WTC11 (cell line): ENCODE data around the gene EBNA1BP2. TPM values are rescaled to one million over a fixed set of nuclear protein-coding genes. Genes with fewer than 3 reads are reported as not detected.

Source experiments
- ATAC-seq: fragments of 200-7000 bp; cut with Tn5 transposase; 2 replicates; pipeline ENCODE4 v1.10.0; 2021; ENCODE audit warnings: mild to moderate bottlenecking, moderate library complexity
- CTCF ChIA-PET: fragments of 300-600 bp; sonication (Branson Sonifier 250); formaldehyde crosslinking; loops from one replicate; lab custom pipeline; 2021; ENCODE audit warnings: antibody characterized with exemption; lab: Charles Lee
- POLR2A ChIA-PET: fragments of 350-600 bp; sonication (Branson Sonifier 250); formaldehyde crosslinking; loops from one replicate; lab custom pipeline; 2021; ENCODE audit warnings: antibody characterized with exemption; lab: Charles Lee
- DNase-seq: peaks from one replicate; pipeline ENCODE4 v3.0.0; 2021; ENCODE audit warnings: low spot score
- H3K27ac Mint-ChIP-seq: 2 replicates; pipeline ENCODE4 v1.8.0; 2021; ENCODE audit warnings: mixed read lengths
- H3K27me3 Mint-ChIP-seq: 2 replicates; pipeline ENCODE4 v1.8.0; 2021; ENCODE audit warnings: low read depth, mild to moderate bottlenecking, moderate library complexity, mixed read lengths
- H3K36me3 Mint-ChIP-seq: 2 replicates; pipeline ENCODE4 v1.8.0; 2021; ENCODE audit warnings: mixed read lengths
- H3K4me1 Mint-ChIP-seq: 2 replicates; pipeline ENCODE4 v1.8.0; 2022; ENCODE audit warnings: mixed read lengths
- H3K4me3 Mint-ChIP-seq: 2 replicates; pipeline ENCODE4 v1.8.0; 2021; ENCODE audit warnings: mild to moderate bottlenecking, moderate library complexity, mixed read lengths
- H3K9me3 Mint-ChIP-seq: 2 replicates; pipeline ENCODE4 v1.8.0; 2021; ENCODE audit warnings: mixed read lengths
- AFF4 ChIP-seq: sonication (generic); formaldehyde crosslinking; IDR thresholded peaks from 2 replicates; pipeline ENCODE4 v1.8.1; 2023; ENCODE audit warnings: mild to moderate bottlenecking, missing genetic modification reagents, borderline replicate concordance
- AR ChIP-seq: fragments of 250-450 bp; sonication (Bioruptor Pico); IDR thresholded peaks from 2 replicates; pipeline ENCODE4 v1.9.0; 2021; ENCODE audit warnings: mild to moderate bottlenecking
- CDX4 ChIP-seq: fragments of 250-450 bp; sonication (Bioruptor Pico); IDR thresholded peaks from 2 replicates; pipeline ENCODE4 v1.9.0; 2021; ENCODE audit warnings: moderate library complexity, mild to moderate bottlenecking, inconsistent platforms, borderline replicate concordance
- CREB1 ChIP-seq: sonication (generic); formaldehyde crosslinking; IDR thresholded peaks from 2 replicates; pipeline ENCODE4 v1.8.0; 2023; ENCODE audit warnings: mild to moderate bottlenecking, missing genetic modification reagents
- E2F1 ChIP-seq: sonication (generic); formaldehyde crosslinking; IDR thresholded peaks from 2 replicates; pipeline ENCODE4 v1.8.0; 2022; ENCODE audit warnings: mild to moderate bottlenecking, missing genetic modification reagents
- EMX1 ChIP-seq: fragments of 250-450 bp; sonication (Bioruptor Pico); IDR thresholded peaks from 2 replicates; pipeline ENCODE4 v1.8.0; 2021; ENCODE audit warnings: mild to moderate bottlenecking
- ESRRA ChIP-seq: sonication (generic); formaldehyde crosslinking; IDR thresholded peaks from 2 replicates; pipeline ENCODE4 v1.8.1; 2022; ENCODE audit warnings: mild to moderate bottlenecking, missing genetic modification reagents, borderline replicate concordance
- FOXK1 ChIP-seq: sonication (generic); formaldehyde crosslinking; IDR thresholded peaks from 2 replicates; pipeline ENCODE4 v1.8.0; 2022; ENCODE audit warnings: mild to moderate bottlenecking, moderate library complexity, missing genetic modification reagents
- FOXP4 ChIP-seq: sonication (generic); formaldehyde crosslinking; IDR thresholded peaks from 2 replicates; pipeline ENCODE4 v1.8.0; 2022; ENCODE audit warnings: mild to moderate bottlenecking, missing genetic modification reagents
- GTF2I ChIP-seq: fragments of 250-450 bp; sonication (Bioruptor Pico); conservative IDR thresholded peaks from 2 replicates; pipeline ENCODE4 v1.4.0; 2021; ENCODE audit warnings: mild to moderate bottlenecking
- JAZF1 ChIP-seq: fragments of 250-450 bp; sonication (Bioruptor Pico); IDR thresholded peaks from 2 replicates; pipeline ENCODE4 v1.9.0; 2021; ENCODE audit warnings: moderate library complexity, mild to moderate bottlenecking, inconsistent platforms
- MAX ChIP-seq: sonication (generic); formaldehyde crosslinking; IDR thresholded peaks from 2 replicates; pipeline ENCODE4 v1.8.0; 2022; ENCODE audit warnings: mild to moderate bottlenecking, missing genetic modification reagents
- NFATC4 ChIP-seq: fragments of 250-450 bp; sonication (Bioruptor Pico); IDR thresholded peaks from 2 replicates; pipeline ENCODE4 v1.9.0; 2021; ENCODE audit warnings: mild to moderate bottlenecking
- NR3C1 ChIP-seq: sonication (generic); formaldehyde crosslinking; conservative IDR thresholded peaks from 2 replicates; pipeline ENCODE4 v1.8.1; 2023; ENCODE audit warnings: low read depth, mild to moderate bottlenecking, missing genetic modification reagents
- PRRX2 ChIP-seq: fragments of 250-450 bp; sonication (Bioruptor Pico); IDR thresholded peaks from 2 replicates; pipeline ENCODE4 v1.8.0; 2021; ENCODE audit warnings: mild to moderate bottlenecking
- SOX15 ChIP-seq: fragments of 250-450 bp; sonication (Bioruptor Pico); IDR thresholded peaks from 2 replicates; pipeline ENCODE4 v1.9.0; 2021; ENCODE audit warnings: mild to moderate bottlenecking
- STAT6 ChIP-seq: sonication (generic); formaldehyde crosslinking; conservative IDR thresholded peaks from 2 replicates; pipeline ENCODE4 v1.8.1; 2023; ENCODE audit warnings: mild to moderate bottlenecking, low read depth, missing genetic modification reagents, moderate library complexity
- TEAD1 ChIP-seq: sonication (generic); formaldehyde crosslinking; IDR thresholded peaks from 2 replicates; pipeline ENCODE4 v1.8.0; 2022; ENCODE audit warnings: mild to moderate bottlenecking, missing genetic modification reagents
- TP53 ChIP-seq: sonication (generic); formaldehyde crosslinking; IDR thresholded peaks from 2 replicates; pipeline ENCODE4 v1.8.1; 2023; ENCODE audit warnings: mild to moderate bottlenecking, missing genetic modification reagents
- ZBTB21 ChIP-seq: sonication (generic); formaldehyde crosslinking; IDR thresholded peaks from 2 replicates; pipeline ENCODE4 v1.8.1; 2023; ENCODE audit warnings: mild to moderate bottlenecking, missing genetic modification reagents, borderline replicate concordance
- ZNF121 ChIP-seq: sonication (generic); formaldehyde crosslinking; IDR thresholded peaks from 2 replicates; pipeline ENCODE4 v1.8.0; 2023; ENCODE audit warnings: missing genetic modification reagents
- ZNF138 ChIP-seq: sonication (generic); formaldehyde crosslinking; conservative IDR thresholded peaks from 2 replicates; pipeline ENCODE4 v1.8.1; 2022; ENCODE audit warnings: mild to moderate bottlenecking, moderate library complexity, missing genetic modification reagents
- ZNF219 ChIP-seq: sonication (generic); formaldehyde crosslinking; IDR thresholded peaks from 2 replicates; pipeline ENCODE4 v1.8.0; 2023; ENCODE audit warnings: missing genetic modification reagents, mild to moderate bottlenecking, borderline replicate concordance
- total RNA-seq: library from RNA; stranded (reverse); gene quantifications from 3 replicates; pipeline ENCODE4 v1.2.3, GENCODE V29; 2021

Gene EBNA1BP2
- total RNA-seq, 1 experiment from 2014 or later, result 93.7 TPM

- TF ChIP-seq CDX4 (CRISPR knock-in tag), result no peak
- no peak for TF ChIP-seq ZNF219
- no peak for TF ChIP-seq NFATC4 (CRISPR knock-in tag)
- TF ChIP-seq AR (CRISPR knock-in tag), result no peak
- TF ChIP-seq ZBTB21 (CRISPR knock-in tag), result no peak
- no peak for TF ChIP-seq ZNF121 (CRISPR knock-in tag)
- no peak for TF ChIP-seq FOXP4 (CRISPR knock-in tag)
- TF ChIP-seq GTF2I (CRISPR knock-in tag), result no peak
- TF ChIP-seq NR3C1, result no peak
- no peak for TF ChIP-seq AFF4
Measured at GRCh38 chr1:43204394-43204793, 32.3 kb upstream of the EBNA1BP2 start (continued).

- no peak for DNase-seq
- POLR2A ChIA-PET, result no interaction called here
- ATAC-seq, result no peak
- H3K27me3 Mint-ChIP-seq, result no peaks in the 10 kb centered on the region
- H3K9me3 Mint-ChIP-seq, result peaks cover 9% of the 10 kb centered on the region
- H3K36me3 Mint-ChIP-seq, result 0 out of 2 replicates have a peak, but pooled peaks cover 2% of the 10 kb centered on the region
- H3K4me3 Mint-ChIP-seq, result no peak overlapping the region
- H3K4me1 Mint-ChIP-seq, result peaks cover 15% of the 10 kb centered on the region
- CTCF ChIA-PET, result no interaction called here
- no peak overlapping the region for H3K27ac Mint-ChIP-seq
- TF ChIP-seq FOXK1 (CRISPR knock-in tag) (no peak), STAT6 (CRISPR knock-in tag) (no peak), JAZF1 (no peak), E2F1 (CRISPR knock-in tag) (no peak), CREB1 (CRISPR knock-in tag) (no peak), ZNF219 (no peak), MAX (CRISPR knock-in tag) (no peak), ESRRA (CRISPR knock-in tag) (no peak), ZNF138 (CRISPR knock-in tag) (no peak), TEAD1 (no peak), SOX15 (no peak), TP53 (CRISPR knock-in tag) (no peak), EMX1 (CRISPR knock-in tag) (no peak), PRRX2 (CRISPR knock-in tag) (no peak)
- TF ChIP-seq, all 79 proteins: peak for 0
Measured at GRCh38 chr1:43203859-43204258, 31.8 kb upstream of the EBNA1BP2 start.
